RPMI7951 (cell line): Measurements from ENCODE around the gene TNFRSF13B. TPM values are rescaled to one million over a fixed set of nuclear protein-coding genes. Genes with fewer than 3 reads are reported as not detected.
"Not testable (repeated sequence)": the region's sequence is repeated elsewhere in the genome, so short reads cannot be mapped to it uniquely, and the experiment has no call there.

Experiments
- DNase-seq: peaks from one replicate; pipeline ENCODE4 v3.0.0-alpha.2; 2012; ENCODE audit warnings: low read depth
- total RNA-seq: library from RNA; depleted of rRNA; stranded (reverse); fragments of >200 nt; shearing (Covaris generic); gene quantifications from 2 replicates; pipeline ENCODE4 v1.2.3, GENCODE V29; 2014

TNFRSF13B gene
- total RNA-seq, 1 experiment from 2014 or later = not detected

GRCh38 chr17:16987066-16987829 lies 15.3 kb upstream of the TNFRSF13B start:
- DNase-seq = no peak

GRCh38 chr17:16986391-16986790 lies 14.5 kb upstream of the TNFRSF13B start:
- peak; percentile 51 for DNase-seq

GRCh38 chr17:16981928-16982327 lies 10.0 kb upstream of the TNFRSF13B start:
- DNase-seq = no peak

GRCh38 chr17:16980813-16981731 lies 9.2 kb upstream of the TNFRSF13B start:
- peak; percentile 29 for DNase-seq

- DNase-seq = no peak
Observed at GRCh38 chr17:16980061-16980460, 8.1 kb upstream of the TNFRSF13B start.

GRCh38 chr17:16979237-16979823 lies 7.4 kb upstream of the TNFRSF13B start:
- DNase-seq = not testable (repeated sequence)

- DNase-seq = peak; percentile 40
Observed at GRCh38 chr17:16977932-16978331, 6.0 kb upstream of the TNFRSF13B start.

GRCh38 chr17:16976725-16977550 lies 5.0 kb upstream of the TNFRSF13B start:
- no peak for DNase-seq

GRCh38 chr17:16975744-16976625 lies 4.1 kb upstream of the TNFRSF13B start:
- DNase-seq = no peak

- no peak for DNase-seq
Observed at GRCh38 chr17:16975277-16975651, 3.3 kb upstream of the TNFRSF13B start.

- no peak for DNase-seq
Observed at GRCh38 chr17:16974569-16975276, 2.8 kb upstream of the TNFRSF13B start.

GRCh38 chr17:16973760-16974540 lies 2.0 kb upstream of the TNFRSF13B start:
- no peak for DNase-seq

- DNase-seq = not testable (repeated sequence)
Observed at GRCh38 chr17:16973043-16973442, 1.1 kb upstream of the TNFRSF13B start.

- no peak for DNase-seq
Observed at GRCh38 chr17:16972346-16972745, 428 bp upstream of the TNFRSF13B start.

- DNase-seq = no peak
Observed at GRCh38 chr17:16969931-16970906, 1.7 kb downstream of the TNFRSF13B start.

GRCh38 chr17:16968786-16969185 lies 3.1 kb downstream of the TNFRSF13B start:
- DNase-seq = no peak

- peak; percentile 64 for DNase-seq
Observed at GRCh38 chr17:16962804-16963203, 9.1 kb downstream of the TNFRSF13B start.

- no peak for DNase-seq
Observed at GRCh38 chr17:16961792-16962191, 10.1 kb downstream of the TNFRSF13B start.
